Spleen (tissue), 11 donors: ENCODE results near the gene GPR82. TPM values are rescaled to one million over a fixed set of nuclear protein-coding genes. Genes with fewer than 3 reads are reported as not detected.

Experiments
- DNase-seq: peaks from one replicate; pipeline ENCODE4 v3.0.0-alpha.2; 2020
- H3K27ac ChIP-seq, 8 donors: fragments of 200-600 bp; sonication (generic) in 7 of 8; 1 replicate in 4 of 8; 2 replicates in 4 of 8; pipeline versions ENCODE4 v1.5.0 to v1.8.0; 2016 to 2021; ENCODE audit warnings: inconsistent platforms in 4 of 8, mild to moderate bottlenecking in 4 of 8, moderate library complexity in 1 of 8
- H3K27me3 ChIP-seq, 7 donors: fragments of 200-600 bp; sonication (generic) in 6 of 7; replicated peaks in 1 of 7; 1 replicate in 4 of 7; 2 replicates in 3 of 7; pipeline versions ENCODE4 v1.5.0 to v1.8.0; 2016 to 2021; ENCODE audit warnings: inconsistent platforms in 3 of 7, mild to moderate bottlenecking in 1 of 7
- H3K36me3 ChIP-seq, 6 donors: fragments of 200-600 bp; sonication (generic) in 5 of 6; 1 replicate in 4 of 6; 2 replicates in 2 of 6; pipeline versions ENCODE4 v1.5.0 to v1.8.0; 2016 to 2021; ENCODE audit warnings: inconsistent platforms in 2 of 6
- H3K4me1 ChIP-seq, 6 donors: fragments of 200-600 bp; sonication (generic) in 5 of 6; 1 replicate in 3 of 6; 2 replicates in 3 of 6; pipeline versions ENCODE4 v1.5.0 to v1.8.0; 2016 to 2021; ENCODE audit warnings: inconsistent platforms in 3 of 6
- H3K4me3 ChIP-seq, 8 donors: fragments of 200-600 bp; sonication (generic) in 7 of 8; 1 replicate in 4 of 8; 2 replicates in 4 of 8; pipeline versions ENCODE4 v1.5.0 to v1.8.0; 2016 to 2021; ENCODE audit warnings: inconsistent platforms in 4 of 8, mild to moderate bottlenecking in 4 of 8, moderate library complexity in 2 of 8
- H3K9me3 ChIP-seq, 8 donors: fragments of 200-600 bp; sonication (generic) in 7 of 8; 1 replicate in 4 of 8; 2 replicates in 4 of 8; pipeline versions ENCODE4 v1.5.0 to v1.8.0; 2016 to 2021; ENCODE audit warnings: inconsistent platforms in 4 of 8
- CTCF ChIP-seq, 11 experiments: fragments of 200-600 bp in 7 of 11; fragments of 450-650 bp in 4 of 11; sonication (generic) in 4 of 11; IDR thresholded peaks in 8 of 11; conservative IDR thresholded peaks in 3 of 11; 1 replicate in 7 of 11; 2 replicates in 4 of 11; pipeline versions ENCODE4 v1.4.0 to v1.8.0; 2016 to 2021; ENCODE audit warnings: antibody characterized with exemption in 11 of 11, inconsistent platforms in 4 of 11, mild to moderate bottlenecking in 1 of 11
- POLR2A ChIP-seq, 3 donors: fragments of 450-650 bp; IDR thresholded peaks; one replicate each; pipeline ENCODE4 v1.5.1; 2017; ENCODE audit warnings: antibody characterized with exemption in 3 of 3, mild to moderate bottlenecking in 1 of 3
- POLR2AphosphoS5 ChIP-seq, 3 donors: sonication (generic); formaldehyde crosslinking; IDR thresholded peaks; one replicate each; pipeline ENCODE4 v1.5.1; 2017; ENCODE audit warnings: antibody characterized with exemption in 3 of 3
- WGBS, 5 donors: extraction: QIAGEN DNeasy Blood & Tissue Kit in 3 of 5; methylation state at CpG; one replicate each; pipeline versions ENCODE4 v1.1.5 to v1.1.7; 2013 to 2018; 5-methylcytosine and 5-hydroxymethylcytosine counted together
- intact Hi-C: fragments of 100-400 bp; cut with DNase I; formaldehyde crosslinking; loops from one replicate; pipeline ENCODE4 v1.15.0; 2023; ENCODE audit warnings: low total_unique reads
- polyA plus RNA-seq, 3 donors: library from polyadenylated mRNA; stranded (reverse); fragments of 200-250 nt; gene quantifications; one replicate each; pipeline ENCODE4 v1.2.1, GENCODE V29; 2013
- total RNA-seq, 7 donors: library from RNA; depleted of rRNA in 3 of 7; stranded (reverse); fragments of >200 nt in 3 of 7; fragmentation: NEBNext Ultra II Directional in 4 of 7; extraction: Animal tissue kit (Norgen Biotek cat#: 25700) in 4 of 7; gene quantifications; one replicate each; pipeline versions ENCODE4 v1.1.0 to v1.2.1, GENCODE V29; 2016 to 2021
- donor health status: healthy with polysubstance abuse.
- donor health status: DM: no; HTN: no; CAD: no; lungs with moderate emphysema.
- donor health status: DM: no; HTN: no; CAD: no.
- donor health status: Bipolar disorder and iron deficiency.
- donor health status: healthy.
- donor health status: DM: no; HTN: no; CAD: no.
- donor health status: DM: yes; HTN: yes; CAD: no.

GPR82 gene
- total and polyA plus RNA-seq, 10 donors = 0.26 to 1.7 (median 0.49) TPM

GRCh38 chrX:41739871-41740270 lies 15.9 kb downstream of the GPR82 start:
- TF ChIP-seq POLR2AphosphoS5 (IDR thresholded peaks at IDR 0.05) (no peak), POLR2A (IDR thresholded peaks at IDR 0.05) (no peak), CTCF (IDR thresholded peaks at IDR 0.05 in 8 of 11, conservative IDR thresholded peaks at IDR 0.05 in 3 of 11) (no peak)
- 85 to 100% (median 97%) methylated on average over 1 of the region's 1 CpG for WGBS, 5 donors
- no peak overlapping the region for H3K27ac ChIP-seq
- peaks cover 0 to 6% (median under 1%) of the 10 kb centered on the region in 6 donors for H3K4me1 ChIP-seq
- DNase-seq = no peak
- H3K9me3 ChIP-seq = no peaks in the 10 kb centered on the region
- peaks cover 0 to 3% (median 0%) of the 10 kb centered on the region in 7 donors for H3K27me3 ChIP-seq
- peaks cover 0 to 19% (median 0%) of the 10 kb centered on the region in 6 donors for H3K36me3 ChIP-seq
- no peak overlapping the region for H3K4me3 ChIP-seq
- intact Hi-C loops = no loop called here

- 60 to 96% (median 73%) methylated on average over 3 of the region's 3 CpGs for whole genome bisulfite sequencing, 5 donors
- Histone ChIP-seq H3K27me3 (peaks cover 0 to 5% (median 0%) of the 10 kb centered on the region in 7 donors), H3K4me3 (no peak overlapping the region), H3K9me3 (no peaks in the 10 kb centered on the region), H3K36me3 (no peaks in the 10 kb centered on the region), H3K4me1 (no peaks in the 10 kb centered on the region), H3K27ac (no peak overlapping the region)
- intact Hi-C loops = loop anchor here (10.0 kb wide), 1 partner anchor 196 kb away; no protein-coding TSS in a partner anchor
- no peak for TF ChIP-seq POLR2A (IDR thresholded peaks at IDR 0.05)
- TF ChIP-seq POLR2AphosphoS5 (IDR thresholded peaks at IDR 0.05) = no peak
- no peak for TF ChIP-seq CTCF (IDR thresholded peaks at IDR 0.05 in 8 of 11, conservative IDR thresholded peaks at IDR 0.05 in 3 of 11)
- no peak for DNase-seq
These were observed 26.7 kb downstream of the GPR82 start for GRCh38 chrX:41750716-41751115.

- intact Hi-C loops = loop anchor here (10.0 kb wide), 1 partner anchor 204 kb away; no protein-coding TSS in a partner anchor
- DNase-seq = no peak
- TF ChIP-seq POLR2AphosphoS5 (IDR thresholded peaks at IDR 0.05) = no peak
- no peak for TF ChIP-seq POLR2A (IDR thresholded peaks at IDR 0.05)
- no peak for TF ChIP-seq CTCF (IDR thresholded peaks at IDR 0.05 in 8 of 11, conservative IDR thresholded peaks at IDR 0.05 in 3 of 11)
- H3K36me3 ChIP-seq = no peaks in the 10 kb centered on the region
- no peaks in the 10 kb centered on the region for H3K4me1 ChIP-seq
- 81 to 94% (median 88%) methylated on average over 1 to 2 of the region's 2 CpGs for WGBS, 5 donors
- H3K27me3 ChIP-seq = no peaks in the 10 kb centered on the region
- H3K4me3 ChIP-seq = no peak overlapping the region
- no peak overlapping the region for H3K27ac ChIP-seq
- no peaks in the 10 kb centered on the region for H3K9me3 ChIP-seq
These were observed 34.4 kb downstream of the GPR82 start for GRCh38 chrX:41758401-41758800.

- Histone ChIP-seq H3K4me3 (no peak overlapping the region), H3K27me3 (no peaks in the 10 kb centered on the region), H3K9me3 (no peaks in the 10 kb centered on the region), H3K36me3 (no peaks in the 10 kb centered on the region), H3K4me1 (no peaks in the 10 kb centered on the region), H3K27ac (no peak overlapping the region)
- no peak for TF ChIP-seq POLR2AphosphoS5 (IDR thresholded peaks at IDR 0.05)
- peak in 9 of 11 experiments; percentile 25 to 57 (median 48) for TF ChIP-seq CTCF (IDR thresholded peaks at IDR 0.05 in 8 of 11, conservative IDR thresholded peaks at IDR 0.05 in 3 of 11)
- no peak for TF ChIP-seq POLR2A (IDR thresholded peaks at IDR 0.05)
- DNase-seq = no peak
- 39 to 71% (median 58%) methylated on average over 3 of the region's 3 CpGs for WGBS, 5 donors
- intact Hi-C loops = loop anchor here (10.0 kb wide), 1 partner anchor 205 kb away; no protein-coding TSS in a partner anchor
These were observed 35.8 kb downstream of the GPR82 start for GRCh38 chrX:41759817-41760216.
